IMR-90 (cell line): ENCODE measurements around the gene KIF20A. TPM values are rescaled to one million over a fixed set of nuclear protein-coding genes. Genes with fewer than 3 reads are reported as not detected.

Source experiments
- ATAC-seq: fragments of 200-7000 bp; cut with Tn5 transposase; 2 replicates; pipeline ENCODE4 v1.9.1; 2020; ENCODE audit warnings: low read depth, mild to moderate bottlenecking, moderate library complexity
- BruUV-seq: library from RNA; stranded (reverse); fragments of 400-500 nt; replicated peaks from 2 replicates; lab custom pipeline; 2021; lab: Mats Ljungman, UMichigan
- CTCF ChIA-PET: fragments of 300-600 bp; formaldehyde crosslinking; extraction: SDS; loops from one replicate; lab custom pipeline; 2021; ENCODE audit warnings: antibody characterized with exemption; lab: Yijun Ruan, JAX
- POLR2A ChIA-PET: fragments of 300-600 bp; sonication (Branson Sonifier 250); formaldehyde crosslinking; loops from one replicate; lab custom pipeline; 2022; ENCODE audit warnings: antibody characterized with exemption; ENCODE audit not compliant: unreplicated experiment; lab: Charles Lee
- DNase-seq: peaks from one replicate; pipeline ENCODE4 v3.0.0; 2013
- H2AFZ ChIP-seq: replicated peaks from 2 replicates; pipeline ENCODE3; 2013; ENCODE audit warnings: low read length, mild to moderate bottlenecking; ENCODE audit not compliant: poor library complexity
- H2AK5ac ChIP-seq: 2 replicates; pipeline ENCODE4 v1.6.1; 2013; ENCODE audit warnings: low read depth, low read length, inconsistent platforms
- H2AK9ac ChIP-seq: replicated peaks from 2 replicates; pipeline ENCODE3; 2013; ENCODE audit warnings: mild to moderate bottlenecking, low read depth, low read length, moderate library complexity; ENCODE audit not compliant: poor library complexity
- H2BK120ac ChIP-seq: 2 replicates; pipeline ENCODE4 v1.6.1; 2013; ENCODE audit warnings: low read depth, low read length, inconsistent platforms
- H2BK15ac ChIP-seq: 3 replicates; pipeline ENCODE4 v1.6.1; 2013; ENCODE audit warnings: low read depth, low read length, inconsistent platforms
- H2BK20ac ChIP-seq: 2 replicates; pipeline ENCODE4 v1.6.1; 2013; ENCODE audit warnings: low read depth, mild to moderate bottlenecking, inconsistent platforms, low read length, moderate library complexity
- H2BK5ac ChIP-seq: 2 replicates; pipeline ENCODE4 v1.6.1; 2013; ENCODE audit warnings: mild to moderate bottlenecking, low read depth, low read length, inconsistent platforms; ENCODE audit not compliant: poor library complexity, severe bottlenecking
- H3K14ac ChIP-seq: replicated peaks from 2 replicates; pipeline ENCODE4 v1.6.1; 2013; ENCODE audit warnings: low read depth, low read length, inconsistent platforms
- H3K18ac ChIP-seq: 2 replicates; pipeline ENCODE4 v1.6.1; 2013; ENCODE audit warnings: low read depth, low read length, control low read depth
- H3K23ac ChIP-seq: 2 replicates; pipeline ENCODE4 v1.6.1; 2013; ENCODE audit warnings: low read depth, low read length, inconsistent platforms
- H3K27ac ChIP-seq: 2 replicates; pipeline ENCODE4 v1.5.1; 2013; ENCODE audit warnings: mild to moderate bottlenecking, control low read depth, low read length; ENCODE audit not compliant: insufficient read depth
- H3K27me3 ChIP-seq: 2 replicates; pipeline ENCODE4 v1.6.1; 2013; ENCODE audit warnings: low read length; ENCODE audit not compliant: control insufficient read depth, insufficient read depth
- H3K36me3 ChIP-seq: 2 replicates; pipeline ENCODE4 v1.6.1; 2013; ENCODE audit warnings: low read length, mixed read lengths; ENCODE audit not compliant: control insufficient read depth, insufficient read depth
- H3K4ac ChIP-seq: 2 replicates; pipeline ENCODE4 v1.6.1; 2013; ENCODE audit warnings: low read depth, low read length, inconsistent platforms
- H3K4me1 ChIP-seq: 2 replicates; pipeline ENCODE4 v1.6.1; 2013; ENCODE audit warnings: low read length, mixed read lengths; ENCODE audit not compliant: control insufficient read depth, insufficient read depth
- H3K4me2 ChIP-seq: 2 replicates; pipeline ENCODE4 v1.6.1; 2013; ENCODE audit warnings: low read depth, mild to moderate bottlenecking, control low read depth, low read length, moderate library complexity
- H3K4me3 ChIP-seq: 2 replicates; pipeline ENCODE4 v1.5.1; 2013; ENCODE audit warnings: low read depth, mild to moderate bottlenecking, control low read depth, low read length, moderate library complexity; ENCODE audit not compliant: insufficient read depth
- H3K56ac ChIP-seq: 2 replicates; pipeline ENCODE4 v1.6.1; 2013; ENCODE audit warnings: low read length, inconsistent platforms; ENCODE audit not compliant: insufficient read depth; ENCODE audit errors: extremely low read depth
- H3K79me1 ChIP-seq, 2 experiments: 2 replicates each; pipeline ENCODE4 v1.6.1; 2013; ENCODE audit warnings: low read length in 2 of 2, inconsistent platforms in 1 of 2, low read depth in 1 of 2
- H3K9ac ChIP-seq: 2 replicates; pipeline ENCODE4 v1.6.1; 2013; ENCODE audit warnings: low read depth, low read length, control low read depth
- H3K9me1 ChIP-seq: 2 replicates; pipeline ENCODE4 v1.6.1; 2013; ENCODE audit warnings: low read length, inconsistent platforms; ENCODE audit not compliant: insufficient read depth
- H3K9me3 ChIP-seq: 2 replicates; pipeline ENCODE4 v1.6.1; 2013; ENCODE audit warnings: low read length; ENCODE audit not compliant: control insufficient read depth, insufficient read depth
- H4K20me1 ChIP-seq: 2 replicates; pipeline ENCODE4 v1.6.1; 2013; ENCODE audit warnings: low read length, inconsistent platforms; ENCODE audit not compliant: insufficient read depth
- H4K5ac ChIP-seq: 2 replicates; pipeline ENCODE4 v1.6.1; 2013; ENCODE audit warnings: mild to moderate bottlenecking, low read depth, low read length, control low read depth
- H4K8ac ChIP-seq, 2 experiments: 2 replicates each; pipeline ENCODE4 v1.6.1; 2013; ENCODE audit warnings: low read depth in 2 of 2, low read length in 2 of 2, control low read depth in 1 of 2, inconsistent platforms in 1 of 2
- H4K91ac ChIP-seq: 2 replicates; pipeline ENCODE4 v1.6.1; 2013; ENCODE audit warnings: low read depth, low read length, inconsistent platforms; ENCODE audit not compliant: insufficient read depth
- BHLHE40 ChIP-seq: fragments of 150-350 bp; IDR thresholded peaks from 2 replicates; pipeline ENCODE4 v1.6.1; 2016; ENCODE audit warnings: mild to moderate bottlenecking, low read depth, low read length
- CEBPB ChIP-seq: IDR thresholded peaks from 2 replicates; pipeline ENCODE4 v1.6.1; 2012; ENCODE audit warnings: low read depth, low read length, improper control_type of control experiment
- CHD1 ChIP-seq: IDR thresholded peaks from 2 replicates; pipeline ENCODE4 v1.6.1; 2012; ENCODE audit warnings: low read depth, low read length, improper control_type of control experiment
- CTCF ChIP-seq: conservative IDR thresholded peaks from 2 replicates; pipeline ENCODE4 v1.5.1; 2012; ENCODE audit warnings: mild to moderate bottlenecking, low read depth, low read length, improper control_type of control experiment
- FOS ChIP-seq: fragments of 150-350 bp; IDR thresholded peaks from 2 replicates; pipeline ENCODE4 v1.6.1; 2016; ENCODE audit warnings: low read depth, low read length
- MAFK ChIP-seq: IDR thresholded peaks from 2 replicates; pipeline ENCODE4 v1.6.1; 2012; ENCODE audit warnings: low read depth, low read length, improper control_type of control experiment
- MAZ ChIP-seq: IDR thresholded peaks from 2 replicates; pipeline ENCODE4 v1.6.1; 2012; ENCODE audit warnings: low read depth, mild to moderate bottlenecking, low read length, improper control_type of control experiment, moderate library complexity, borderline replicate concordance
- MXI1 ChIP-seq: IDR thresholded peaks from 2 replicates; pipeline ENCODE4 v1.6.1; 2012; ENCODE audit warnings: low read depth, mild to moderate bottlenecking, low read length, moderate library complexity, borderline replicate concordance
- NFE2L2 ChIP-seq: fragments of 150-350 bp; IDR thresholded peaks from 2 replicates; pipeline ENCODE4 v1.6.1; 2016; ENCODE audit warnings: low read depth, mild to moderate bottlenecking, low read length
- POLR2A ChIP-seq: IDR thresholded peaks from 2 replicates; pipeline ENCODE4 v1.6.1; 2012; ENCODE audit warnings: mild to moderate bottlenecking, low read depth, low read length
- RAD21 ChIP-seq: IDR thresholded peaks from 2 replicates; pipeline ENCODE4 v1.6.1; 2012; ENCODE audit warnings: low read length, improper control_type of control experiment
- RCOR1 ChIP-seq: IDR thresholded peaks from 2 replicates; pipeline ENCODE4 v1.6.1; 2012; ENCODE audit warnings: mild to moderate bottlenecking, low read length, improper control_type of control experiment; ENCODE audit not compliant: insufficient replicate concordance
- RFX5 ChIP-seq: IDR thresholded peaks from 2 replicates; pipeline ENCODE4 v1.8.0; 2012; ENCODE audit warnings: low read depth, mild to moderate bottlenecking, low read length, moderate library complexity
- SMC3 ChIP-seq: fragments of 150-350 bp; IDR thresholded peaks from 2 replicates; pipeline ENCODE4 v1.6.1; 2016; ENCODE audit warnings: low read depth, mild to moderate bottlenecking, antibody characterized with exemption, low read length, moderate library complexity
- USF2 ChIP-seq: fragments of 150-350 bp; IDR thresholded peaks from 2 replicates; pipeline ENCODE4 v1.6.1; 2017; ENCODE audit warnings: mild to moderate bottlenecking, antibody characterized with exemption, low read length, low read depth
- WGBS, 2 experiments: methylation state at CpG; one replicate each; pipeline versions ENCODE4 v1.1.5 to v1.1.7; 2013; ENCODE audit warnings: missing lambda C conversion rate in 2 of 2; ENCODE audit not compliant: insufficient read length in 1 of 2; ENCODE audit errors: extremely low coverage in 2 of 2; 5-methylcytosine and 5-hydroxymethylcytosine counted together
- dilution Hi-C: fragments of 300-500 bp; cut with HindIII; formaldehyde crosslinking; loops from one replicate; pipeline ENCODE4 v1.14.3; 2018; ENCODE audit warnings: low sequenced_read_pairs; ENCODE audit not compliant: unreplicated experiment
- in situ Hi-C: fragments of 300-500 bp; cut with MboI; formaldehyde crosslinking; loops from 3 replicates; pipeline ENCODE4 v1.14.3; 2019; ENCODE audit warnings: low sequenced_read_pairs, inconsistent platforms, mixed read lengths
- intact Hi-C: fragments of 100-400 bp; cut with micrococcal nuclease; formaldehyde crosslinking; loops from 2 replicates; pipeline ENCODE4 v1.10.0; 2022
- polyA plus RNA-seq, 3 experiments: library from polyadenylated mRNA; depleted of rRNA; stranded (reverse); fragments of >200 nt; gene quantifications; 2 replicates each; pipeline ENCODE4 v1.2.3, GENCODE V29; 2012; ENCODE audit warnings: low replicate concordance in 1 of 3
- total RNA-seq: library from RNA; depleted of rRNA; stranded (reverse); fragments of >200 nt; gene quantifications from 2 replicates; pipeline ENCODE4 v1.2.3, GENCODE V29; 2012

Gene KIF20A
- total and polyA plus RNA-seq, 2 of the 4 experiments (the other 2 are of a cell fraction), result 42.0 to 106 TPM

- Histone ChIP-seq H3K36me3 (peaks cover 23% of the 10 kb centered on the region), H3K4me3 (no peak overlapping the region)
- intact Hi-C loops, result loop anchor here (1.0 kb wide), 1 partner anchor 102 kb away; no protein-coding TSS in a partner anchor
These were observed 1.9 kb downstream of the KIF20A start for GRCh38 chr5:138180841-138181240.

More at GRCh38 chr5:138180841-138181240, 1.9 kb downstream of the KIF20A start:
- Histone ChIP-seq H4K91ac (no peak overlapping the region), H3K79me1 (peaks cover 23 to 36% of the 10 kb centered on the region in 2 experiments), H3K14ac (no peak overlapping the region), H3K27ac (no peak overlapping the region), H4K5ac (no peak overlapping the region), H3K4me1 (no peaks in the 10 kb centered on the region), H2BK15ac (no peak overlapping the region), H3K9me1 (no peaks in the 10 kb centered on the region; the same call in 1 of the 2 replicates), H3K4ac (no peak overlapping the region), H2BK120ac (no peak overlapping the region), H3K56ac (no peak overlapping the region), H2AFZ (no peak overlapping the region), H3K18ac (no peak overlapping the region), H3K4me2 (no peak overlapping the region), H3K27me3 (no peaks in the 10 kb centered on the region), H3K9me3 (no peaks in the 10 kb centered on the region), H2BK20ac (no peak overlapping the region), H4K8ac (no peak overlapping the region), H2BK5ac (no peak overlapping the region), H3K9ac (no peak overlapping the region), H3K23ac (no peak overlapping the region), H2AK5ac (no peak overlapping the region), H2AK9ac (no peak overlapping the region), H4K20me1 (0 out of 2 replicates have a peak, but pooled peaks cover 4% of the 10 kb centered on the region)
- ATAC-seq, result no peak
- CTCF ChIA-PET, result no interaction called here
- no TSS peak for BruUV-seq
- POLR2A ChIA-PET, result no interaction called here
- 100% methylated on average over 3 of the region's 5 CpGs; no CpG with 5 or more reads in 1 of the 2 experiments for WGBS, 2 experiments
- dilution Hi-C loops (no loop called here), in situ Hi-C loops (loop anchor here (10.0 kb wide), 1 partner anchor 234 kb away; no protein-coding TSS in a partner anchor)
- no peak for DNase-seq
- TF ChIP-seq BHLHE40 (no peak), RAD21 (no peak), RCOR1 (no peak), FOS (no peak), NFE2L2 (no peak), USF2 (no peak), POLR2A (no peak), CEBPB (no peak), MAFK (no peak), MXI1 (no peak), SMC3 (no peak), CTCF (no peak), RFX5 (no peak), MAZ (no peak), CHD1 (no peak)
